SKM-1 treated with dmso at 0.1 percent for 144 hours (cell line): ENCODE results near the gene TCEA3.

Source experiments
- DNase-seq: peaks from one replicate; lab custom pipeline; 2025; ENCODE audit not compliant: unreplicated experiment; lab: John Stamatoyannopoulos, UW

TCEA3 gene

GRCh38 chr1:23337869-23338268 lies 86.7 kb downstream of the TCEA3 start:
- no peak for DNase-seq

GRCh38 chr1:23331713-23332112 lies 92.8 kb downstream of the TCEA3 start:
- DNase-seq = no peak
